H1 (cell line): ENCODE measurements around the gene SSTR3. TPM values are rescaled to one million over a fixed set of nuclear protein-coding genes. Genes with fewer than 3 reads are reported as not detected.

Experiments
- CTCF ChIA-PET: fragments of 300-600 bp; sonication (Branson Sonifier 250); formaldehyde crosslinking; loops from one replicate; lab custom pipeline; 2021; ENCODE audit not compliant: partially characterized antibody; lab: Charles Lee
- POLR2A ChIA-PET: fragments of 300-600 bp; sonication (Branson Sonifier 250); formaldehyde crosslinking; loops from one replicate; lab custom pipeline; 2021; ENCODE audit warnings: inconsistent platforms; ENCODE audit not compliant: partially characterized antibody; lab: Charles Lee
- DNase-seq, 2 experiments: peaks; one replicate each; pipeline versions ENCODE4 v3.0.0 to v3.0.0-alpha.2; 2010 to 2022; ENCODE audit warnings: low spot score in 2 of 2, low read depth in 1 of 2, mixed read lengths in 1 of 2
- FAIRE-seq: peaks from 2 replicates; lab custom pipeline; 2011; peaks lifted over from hg19 to GRCh38; lab: Jason Lieb, UNC
- H2AFZ ChIP-seq: 2 replicates; pipeline ENCODE4 v1.8.1; 2012; ENCODE audit warnings: low read length, inconsistent platforms
- H2AK5ac ChIP-seq: 2 replicates; pipeline ENCODE4 v1.6.1; 2013; ENCODE audit warnings: low read depth, low read length
- H2BK120ac ChIP-seq: replicated peaks from 2 replicates; pipeline ENCODE3; 2013; ENCODE audit warnings: low read depth, low read length, inconsistent platforms
- H2BK12ac ChIP-seq: 2 replicates; pipeline ENCODE4 v1.6.1; 2013; ENCODE audit warnings: low read depth, low read length
- H2BK15ac ChIP-seq: 2 replicates; pipeline ENCODE4 v1.6.1; 2013; ENCODE audit warnings: low read length
- H2BK20ac ChIP-seq: 2 replicates; pipeline ENCODE4 v1.6.1; 2013; ENCODE audit warnings: low read length
- H2BK5ac ChIP-seq: 2 replicates; pipeline ENCODE4 v1.6.1; 2013; ENCODE audit warnings: low read depth, low read length
- H3K14ac ChIP-seq: 2 replicates; pipeline ENCODE4 v1.6.1; 2013; ENCODE audit warnings: inconsistent platforms; ENCODE audit not compliant: insufficient read length
- H3K18ac ChIP-seq: 2 replicates; pipeline ENCODE4 v1.6.1; 2013; ENCODE audit warnings: low read length; ENCODE audit errors: extremely low read depth
- H3K23ac ChIP-seq: 2 replicates; pipeline ENCODE4 v1.6.1; 2013; ENCODE audit warnings: inconsistent platforms; ENCODE audit not compliant: insufficient read length
- H3K23me2 ChIP-seq: 2 replicates; pipeline ENCODE4 v1.6.1; 2013; ENCODE audit warnings: low read depth, low read length
- H3K27ac ChIP-seq: 2 replicates; pipeline ENCODE4 v1.6.1; 2011; ENCODE audit warnings: low read depth, low read length, inconsistent platforms
- H3K27me3 ChIP-seq, 4 experiments: replicated peaks in 1 of 4; 1 replicate in 1 of 4; 2 replicates in 3 of 4; pipeline versions ENCODE4 v1.6.1 to v1.8.1; 2011 to 2013; ENCODE audit warnings: low read length in 3 of 4, mild to moderate bottlenecking in 3 of 4, inconsistent platforms in 2 of 4, mixed read lengths in 2 of 4, moderate library complexity in 1 of 4; ENCODE audit not compliant: control insufficient read depth in 3 of 4, insufficient read depth in 3 of 4; ENCODE audit errors: extremely low read depth in 1 of 4
- H3K36me3 ChIP-seq, 4 experiments: 2 replicates each; pipeline versions ENCODE4 v1.6.1 to v1.8.1; 2011 to 2013; ENCODE audit warnings: mild to moderate bottlenecking in 4 of 4, low read length in 3 of 4, moderate library complexity in 2 of 4, control low read depth in 1 of 4, inconsistent platforms in 1 of 4; ENCODE audit not compliant: insufficient read depth in 4 of 4, control insufficient read depth in 2 of 4
- H3K4ac ChIP-seq: replicated peaks from 2 replicates; pipeline ENCODE3; 2013; ENCODE audit warnings: low read length, low read depth, mixed read lengths, inconsistent platforms; ENCODE audit not compliant: insufficient read length
- H3K4me1 ChIP-seq, 4 experiments: replicated peaks in 1 of 4; 1 replicate in 1 of 4; 2 replicates in 3 of 4; pipeline versions ENCODE4 v1.6.1 to v1.8.1; 2011 to 2013; ENCODE audit warnings: low read length in 3 of 4, inconsistent platforms in 2 of 4, mixed read lengths in 1 of 4; ENCODE audit not compliant: insufficient read depth in 4 of 4, control insufficient read depth in 3 of 4
- H3K4me2 ChIP-seq, 2 experiments: 2 replicates each; pipeline versions ENCODE4 v1.6.1 to v1.8.1; 2011 to 2013; ENCODE audit warnings: low read depth in 2 of 2, low read length in 2 of 2, control low read depth in 1 of 2, inconsistent platforms in 1 of 2, mild to moderate bottlenecking in 1 of 2; ENCODE audit not compliant: insufficient read depth in 1 of 2
- H3K4me3 ChIP-seq, 4 experiments: fragments of 200-600, 300-600 bp in 1 of 4; sonication (generic), shearing (Covaris generic), sonication (Bioruptor Twin) in 1 of 4; 2 replicates each; pipeline versions ENCODE4 v1.5.1 to v1.8.1; 2011 to 2016; ENCODE audit warnings: low read length in 4 of 4, low read depth in 3 of 4, control low read depth in 2 of 4, inconsistent platforms in 2 of 4, mild to moderate bottlenecking in 2 of 4, mixed read lengths in 1 of 4, moderate library complexity in 1 of 4; ENCODE audit not compliant: insufficient read depth in 2 of 4; ENCODE audit errors: extremely low read depth in 1 of 4
- H3K56ac ChIP-seq: replicated peaks from 2 replicates; pipeline ENCODE3; 2013; ENCODE audit warnings: low read depth, mild to moderate bottlenecking, mixed read lengths, low read length, inconsistent platforms; ENCODE audit not compliant: insufficient read length
- H3K79me1 ChIP-seq: 2 replicates; pipeline ENCODE4 v1.6.1; 2013; ENCODE audit warnings: low read depth, low read length, control low read depth
- H3K79me2 ChIP-seq, 2 experiments: 2 replicates each; pipeline versions ENCODE4 v1.6.1 to v1.8.1; 2012 to 2013; ENCODE audit warnings: low read length in 2 of 2, mild to moderate bottlenecking in 2 of 2, inconsistent platforms in 1 of 2; ENCODE audit not compliant: insufficient read depth in 2 of 2, control insufficient read depth in 1 of 2
- H3K9ac ChIP-seq, 4 experiments: replicated peaks in 1 of 4; 1 replicate in 1 of 4; 2 replicates in 3 of 4; pipeline versions ENCODE4 v1.6.1 to v1.8.1; 2011 to 2013; ENCODE audit warnings: low read depth in 3 of 4, low read length in 3 of 4, control low read depth in 2 of 4, mild to moderate bottlenecking in 2 of 4, moderate library complexity in 2 of 4, inconsistent platforms in 1 of 4; ENCODE audit errors: extremely low read depth in 1 of 4
- H3K9me3 ChIP-seq, 2 experiments: 2 replicates each; pipeline versions ENCODE4 v1.6.1 to v1.8.1; 2012 to 2013; ENCODE audit warnings: mild to moderate bottlenecking in 2 of 2, moderate library complexity in 2 of 2, control low read depth in 1 of 2, inconsistent platforms in 1 of 2, low read depth in 1 of 2, low read length in 1 of 2, mixed read lengths in 1 of 2; ENCODE audit not compliant: insufficient read depth in 2 of 2
- H4K20me1 ChIP-seq, 2 experiments: replicated peaks in 1 of 2; 2 replicates each; pipeline versions ENCODE3 to v1.8.1; 2011 to 2013; ENCODE audit warnings: inconsistent platforms in 2 of 2, low read length in 2 of 2, mild to moderate bottlenecking in 1 of 2; ENCODE audit not compliant: insufficient read depth in 2 of 2, control insufficient read depth in 1 of 2
- H4K5ac ChIP-seq: 2 replicates; pipeline ENCODE4 v1.6.1; 2013; ENCODE audit warnings: low read length, low read depth, mixed read lengths, inconsistent platforms; ENCODE audit not compliant: insufficient read length
- H4K8ac ChIP-seq: 2 replicates; pipeline ENCODE4 v1.8.0; 2013; ENCODE audit warnings: mild to moderate bottlenecking, moderate library complexity, low read length, inconsistent platforms; ENCODE audit not compliant: insufficient read depth; ENCODE audit errors: extremely low read depth
- H4K91ac ChIP-seq: replicated peaks from 2 replicates; pipeline ENCODE3; 2013; ENCODE audit warnings: low read length, mixed read lengths, inconsistent platforms; ENCODE audit not compliant: insufficient read length
- BRCA1 ChIP-seq: IDR thresholded peaks from 2 replicates; pipeline ENCODE4 v1.6.1; 2012; ENCODE audit warnings: low read depth, low read length, improper control_type of control experiment
- E2F6 ChIP-seq: IDR thresholded peaks from 2 replicates; pipeline ENCODE4 v1.6.1; 2012; ENCODE audit warnings: inconsistent platforms
- FOSL1 ChIP-seq: IDR thresholded peaks from 2 replicates; pipeline ENCODE4 v1.6.1; 2011; ENCODE audit warnings: mild to moderate bottlenecking, low read depth, low read length, moderate library complexity; ENCODE audit not compliant: insufficient read depth
- JUND ChIP-seq: IDR thresholded peaks from 2 replicates; pipeline ENCODE4 v1.6.1; 2011; ENCODE audit warnings: mild to moderate bottlenecking, improper control_type of control experiment, low read length
- POLR2AphosphoS5 ChIP-seq: IDR thresholded peaks from 2 replicates; pipeline ENCODE4 v1.6.1; 2011; ENCODE audit warnings: low read depth, low read length
- RAD21 ChIP-seq, 2 experiments: IDR thresholded peaks in 1 of 2; conservative IDR thresholded peaks in 1 of 2; 2 replicates each; pipeline ENCODE4 v1.6.1; 2011; ENCODE audit warnings: low read depth in 2 of 2, low read length in 2 of 2, improper control_type of control experiment in 1 of 2, inconsistent platforms in 1 of 2, mild to moderate bottlenecking in 1 of 2, moderate library complexity in 1 of 2
- RBBP5 ChIP-seq: IDR thresholded peaks from 2 replicates; pipeline ENCODE4 v1.7.1; 2012; ENCODE audit warnings: low read depth, mild to moderate bottlenecking, inconsistent platforms, low read length, moderate library complexity, borderline replicate concordance
- SP2 ChIP-seq: IDR thresholded peaks from 2 replicates; pipeline ENCODE4 v1.6.1; 2012; ENCODE audit warnings: mild to moderate bottlenecking, low read length, inconsistent platforms
- TCF12 ChIP-seq: IDR thresholded peaks from 2 replicates; pipeline ENCODE4 v1.6.1; 2011; ENCODE audit warnings: low read depth, mild to moderate bottlenecking, low read length
- ZNF274 ChIP-seq: IDR thresholded peaks from 2 replicates; pipeline ENCODE4 v1.7.0; 2012; ENCODE audit warnings: low read length, borderline replicate concordance; ENCODE audit errors: extremely low read depth
- WGBS, 2 experiments: shearing (Covaris generic) in 1 of 2; methylation state at CpG; one replicate each; pipeline versions ENCODE4 v1.1.6 to v1.1.7; 2013 to 2015; ENCODE audit warnings: low lambda C conversion rate in 2 of 2, mixed read lengths in 2 of 2, inconsistent platforms in 1 of 2, low coverage in 1 of 2, missing lambda C conversion rate in 1 of 2; ENCODE audit not compliant: insufficient replicate concordance in 2 of 2, insufficient coverage in 1 of 2, insufficient read length in 1 of 2; ENCODE audit errors: extremely low coverage in 1 of 2, missing lambda C conversion rate in 1 of 2; 5-methylcytosine and 5-hydroxymethylcytosine counted together
- polyA plus RNA-seq, 7 experiments: library from polyadenylated mRNA; depleted of rRNA in 3 of 7; stranded (reverse) in 5 of 7; unstranded in 2 of 7; fragments of >200 nt in 5 of 7; fragments of 200-250 nt in 2 of 7; gene quantifications; 1 replicate in 5 of 7; 2 replicates in 1 of 7; 4 replicates in 1 of 7; pipeline versions ENCODE4 v1.2.1 to v1.2.3, GENCODE V29; 2011 to 2013; ENCODE audit warnings: missing spikeins in 2 of 7, mixed read lengths in 2 of 7
- total RNA-seq: library from RNA; stranded (reverse); fragmentation: NEBNext Ultra II Directional; extraction: Animal tissue kit (Norgen Biotek cat#: 25700); gene quantifications from 2 replicates; pipeline ENCODE4 v1.2.1, GENCODE V29; 2021

Gene SSTR3
- total and polyA plus RNA-seq, 2 of the 8 experiments (the other 6 are each of a cell fraction or from before 2014, with no cell fraction given), result 0.22 to 0.77 TPM

GRCh38 chr22:37244922-37245722 is 32.8 kb upstream of the SSTR3 start:
- Histone ChIP-seq H3K36me3 (no peaks in the 10 kb centered on the region), H3K23me2 (peaks cover 4% of the 10 kb centered on the region; the same call in 1 of the 2 replicates), H2BK20ac (no peak overlapping the region), H3K4ac (no peak overlapping the region), H2AK5ac (no peak overlapping the region), H2BK15ac (peak overlapping the region; percentile 53; the same call in 1 of the 2 replicates), H3K4me1 (peaks cover 0 to 13% (median 6%) of the 10 kb centered on the region in 4 experiments; a peak in 6 of 7 replicates), H3K9me3 (no peaks in the 10 kb centered on the region), H4K5ac (no peak overlapping the region), H3K23ac (no peak overlapping the region), H3K18ac (no peak overlapping the region; the same call in 1 of the 2 replicates), H3K4me2 (no peak overlapping the region), H3K4me3 (no peak overlapping the region), H4K8ac (no peak overlapping the region; the same call in 1 of the 2 replicates), H3K79me1 (no peaks in the 10 kb centered on the region), H3K27me3 (no peaks in the 10 kb centered on the region), H3K79me2 (no peaks in the 10 kb centered on the region), H3K14ac (no peak overlapping the region), H2BK12ac (peak overlapping the region; percentile 52; the same call in 1 of the 2 replicates), H2BK120ac (no peak overlapping the region), H2BK5ac (peak overlapping the region; percentile 44; the same call in 1 of the 2 replicates), H3K56ac (no peak overlapping the region), H3K27ac (no peak overlapping the region), H4K91ac (no peak overlapping the region), H2AFZ (no peak overlapping the region), H3K9ac (no peak overlapping the region; a peak in 1 of 7 replicates), H4K20me1 (no peaks in the 10 kb centered on the region)
- ChIA-PET POLR2A (interaction anchor here (1.3 kb wide), 1 partner anchor 19 kb away, joined by 4 read pairs; no protein-coding TSS in a partner anchor), CTCF (interaction anchor here (0.7 to 9.1 kb wide), 10 partner anchors 8 to 267 kb away, joined by 3 to 97 read pairs (median 4); no protein-coding TSS in a partner anchor)
- DNase-seq (no peak), FAIRE-seq (no peak)
- 70% methylated on average over 22 of the region's 22 CpGs; no CpG with 5 or more reads in 1 of the 2 experiments for whole genome bisulfite sequencing, 2 experiments
- TF ChIP-seq SP2 (no peak), POLR2AphosphoS5 (no peak), FOSL1 (no peak), E2F6 (no peak), ZNF274 (no peak), RAD21 (IDR thresholded peaks at IDR 0.05 in 1 of 2, conservative IDR thresholded peaks at IDR 0.05 in 1 of 2; ENCODE audit: low read depth in 2 of 2, low read length in 2 of 2) (no peak), TCF12 (no peak), RBBP5 (no peak), JUND (no peak), BRCA1 (no peak)
